HCT116 (cell line): ENCODE data around the gene ANO2. TPM values are rescaled to one million over a fixed set of nuclear protein-coding genes. Genes with fewer than 3 reads are reported as not detected.

ENCODE experiments used
- ATAC-seq: fragments of 200-7000 bp; cut with Tn5 transposase; 2 replicates; pipeline ENCODE4 v1.9.1; 2020; ENCODE audit warnings: mild to moderate bottlenecking, moderate library complexity
- BruUV-seq: library from RNA; stranded (reverse); fragments of 400-500 nt; replicated peaks from 2 replicates; lab custom pipeline; 2021; lab: Mats Ljungman, UMichigan
- CTCF ChIA-PET: fragments of 300-600 bp; sonication (Branson Sonifier 250); formaldehyde crosslinking; loops from one replicate; lab custom pipeline; 2021; ENCODE audit warnings: antibody characterized with exemption; lab: Charles Lee
- POLR2A ChIA-PET: fragments of 300-600, 350-600 bp; sonication (Branson Sonifier 250); formaldehyde crosslinking; loops from one replicate; lab custom pipeline; 2021; ENCODE audit warnings: antibody characterized with exemption; lab: Charles Lee
- RAD21 ChIA-PET, 2 experiments: fragments of 300-600 bp; sonication (Branson Sonifier 250); formaldehyde crosslinking; loops; one replicate each; lab custom pipeline; 2023; ENCODE audit warnings: low total read pairs in 2 of 2; ENCODE audit not compliant: uncharacterized antibody in 2 of 2, unreplicated experiment in 2 of 2, low non-redundant PET in 1 of 2; lab: Charles Lee
- DNase-seq: peaks from one replicate; pipeline ENCODE4 v3.0.0-alpha.2; 2010; ENCODE audit warnings: low read depth, low spot score
- H2AFZ ChIP-seq: fragments of 200-600 bp; shearing (Covaris generic), sonication (generic); 2 replicates; pipeline ENCODE4 v1.6.1; 2017; ENCODE audit warnings: low read depth, mixed run types, mixed read lengths, antibody characterized with exemption, low read length; ENCODE audit not compliant: poor library complexity, severe bottlenecking
- H3K27ac ChIP-seq: 2 replicates; pipeline ENCODE4 v1.5.1; 2012; ENCODE audit warnings: low read depth, low read length
- H3K27me3 ChIP-seq: fragments of 200-600 bp; sonication (generic); 2 replicates; pipeline ENCODE4 v1.6.1; 2016; ENCODE audit warnings: mixed run types, low read length, mixed read lengths; ENCODE audit not compliant: insufficient read depth
- H3K36me3 ChIP-seq, 2 experiments: fragments of 200-500 bp in 1 of 2; fragments of 200-600 bp in 1 of 2; sonication (Bioruptor generic) in 1 of 2; sonication (generic) in 1 of 2; 2 replicates each; pipeline versions ENCODE4 v1.5.1 to v1.6.1; 2014 to 2016; ENCODE audit warnings: low read length in 2 of 2, inconsistent platforms in 1 of 2, mixed read lengths in 1 of 2, mixed run types in 1 of 2; ENCODE audit not compliant: insufficient read depth in 2 of 2, control insufficient read depth in 1 of 2
- H3K4me1 ChIP-seq, 2 experiments: fragments of 200-600 bp in 1 of 2; sonication (generic) in 1 of 2; 2 replicates each; pipeline versions ENCODE4 v1.5.1 to v1.6.1; 2012 to 2017; ENCODE audit warnings: low read length in 2 of 2, inconsistent platforms in 1 of 2, mild to moderate bottlenecking in 1 of 2, mixed read lengths in 1 of 2, mixed run types in 1 of 2, moderate library complexity in 1 of 2; ENCODE audit not compliant: insufficient read depth in 2 of 2, control insufficient read depth in 1 of 2
- H3K4me2 ChIP-seq: fragments of 200-600 bp; sonication (generic); 2 replicates; pipeline ENCODE4 v1.6.1; 2017; ENCODE audit warnings: mixed run types, low read length, mixed read lengths
- H3K4me3 ChIP-seq, 2 experiments: fragments of 200-600 bp in 1 of 2; sonication (generic) in 1 of 2; replicated peaks in 1 of 2; 2 replicates each; pipeline ENCODE4 v1.5.1; 2011 to 2016; ENCODE audit warnings: low read length in 2 of 2, control low read depth in 1 of 2, low read depth in 1 of 2, mild to moderate bottlenecking in 1 of 2, mixed read lengths in 1 of 2, mixed run types in 1 of 2
- H3K79me2 ChIP-seq: fragments of 200-600 bp; sonication (generic); 2 replicates; pipeline ENCODE4 v1.6.1; 2017; ENCODE audit warnings: mild to moderate bottlenecking, mixed run types, low read length, moderate library complexity, mixed read lengths; ENCODE audit not compliant: insufficient read depth
- H3K9ac ChIP-seq: fragments of 200-600 bp; sonication (generic); 2 replicates; pipeline ENCODE4 v1.6.1; 2016; ENCODE audit warnings: low read length, mixed read lengths
- H3K9me2 ChIP-seq: fragments of 200-600 bp; sonication (generic), shearing (Covaris generic); 2 replicates; pipeline ENCODE4 v1.6.1; 2017; ENCODE audit warnings: mixed run types, mild to moderate bottlenecking, moderate library complexity; ENCODE audit not compliant: insufficient read depth
- H3K9me3 ChIP-seq, 2 experiments: fragments of 200-500 bp in 1 of 2; fragments of 200-600 bp in 1 of 2; sonication (Bioruptor generic) in 1 of 2; sonication (generic) in 1 of 2; 2 replicates each; pipeline ENCODE4 v1.6.1; 2014 to 2017; ENCODE audit warnings: low read length in 2 of 2, mixed read lengths in 2 of 2, inconsistent platforms in 1 of 2, low read depth in 1 of 2, mild to moderate bottlenecking in 1 of 2, mixed run types in 1 of 2, moderate library complexity in 1 of 2; ENCODE audit not compliant: control insufficient read depth in 1 of 2, insufficient read depth in 1 of 2
- H4K20me1 ChIP-seq: fragments of 200-600 bp; sonication (generic), shearing (Covaris generic); 2 replicates; pipeline ENCODE4 v1.6.1; 2017; ENCODE audit warnings: mixed run types, mild to moderate bottlenecking, moderate library complexity; ENCODE audit not compliant: insufficient read depth
- CEBPB ChIP-seq: IDR thresholded peaks from 2 replicates; pipeline ENCODE4 v1.6.1; 2012; ENCODE audit warnings: low read depth
- EGR1 ChIP-seq: IDR thresholded peaks from 2 replicates; pipeline ENCODE4 v1.6.1; 2012; ENCODE audit warnings: low read depth
- JUND ChIP-seq: IDR thresholded peaks from 2 replicates; pipeline ENCODE4 v1.6.1; 2012
- POLR2AphosphoS5 ChIP-seq: IDR thresholded peaks from 2 replicates; pipeline ENCODE4 v1.6.1; 2011; ENCODE audit warnings: mild to moderate bottlenecking, low read depth, low read length, moderate library complexity
- SP1 ChIP-seq: IDR thresholded peaks from 2 replicates; pipeline ENCODE4 v1.6.1; 2012; ENCODE audit warnings: low read depth
- ZNF274 ChIP-seq: fragments of 200-500 bp; sonication (Bioruptor generic); IDR thresholded peaks from 2 replicates; pipeline ENCODE4 v1.6.1; 2014; ENCODE audit warnings: mild to moderate bottlenecking, low read depth, low read length, inconsistent platforms
- intact Hi-C: fragments of 100-400 bp; cut with micrococcal nuclease; formaldehyde crosslinking; loops from 2 replicates; pipeline ENCODE4 v1.10.0; 2022
- total RNA-seq: library from RNA; stranded (reverse); gene quantifications from one replicate; pipeline ENCODE4 v1.2.1, GENCODE V29; 2021; ENCODE audit not compliant: unreplicated experiment
- TF ChIP-seq, protein P1 (sequence below), 3 experiments: fragments of 200-600 bp in 1 of 3; sonication (generic) in 1 of 3; IDR thresholded peaks in 2 of 3; conservative IDR thresholded peaks in 1 of 3; 2 replicates each; pipeline ENCODE4 v1.5.1; 2012 to 2017; ENCODE audit warnings: low read depth in 2 of 3, low read length in 2 of 3, antibody characterized with exemption in 1 of 3, borderline replicate concordance in 1 of 3, control low read depth in 1 of 3, mild to moderate bottlenecking in 1 of 3, mixed read lengths in 1 of 3, mixed run types in 1 of 3, moderate library complexity in 1 of 3; ENCODE audit not compliant: insufficient read depth in 1 of 3
- TF ChIP-seq, protein P2 (sequence below): IDR thresholded peaks from 2 replicates; pipeline ENCODE4 v1.6.1; 2012
- TF ChIP-seq, protein P3 (sequence below): IDR thresholded peaks from 2 replicates; pipeline ENCODE4 v1.6.1; 2011; ENCODE audit warnings: mild to moderate bottlenecking, low read length, moderate library complexity; ENCODE audit not compliant: insufficient replicate concordance; ENCODE audit errors: extremely low read depth

ANO2 gene
- total RNA-seq, 1 experiment from 2014 or later: not detected

GRCh38 chr12:5524116-5524768, 420.8 kb downstream of the ANO2 start (continued):
- TF ChIP-seq, protein P1, sequence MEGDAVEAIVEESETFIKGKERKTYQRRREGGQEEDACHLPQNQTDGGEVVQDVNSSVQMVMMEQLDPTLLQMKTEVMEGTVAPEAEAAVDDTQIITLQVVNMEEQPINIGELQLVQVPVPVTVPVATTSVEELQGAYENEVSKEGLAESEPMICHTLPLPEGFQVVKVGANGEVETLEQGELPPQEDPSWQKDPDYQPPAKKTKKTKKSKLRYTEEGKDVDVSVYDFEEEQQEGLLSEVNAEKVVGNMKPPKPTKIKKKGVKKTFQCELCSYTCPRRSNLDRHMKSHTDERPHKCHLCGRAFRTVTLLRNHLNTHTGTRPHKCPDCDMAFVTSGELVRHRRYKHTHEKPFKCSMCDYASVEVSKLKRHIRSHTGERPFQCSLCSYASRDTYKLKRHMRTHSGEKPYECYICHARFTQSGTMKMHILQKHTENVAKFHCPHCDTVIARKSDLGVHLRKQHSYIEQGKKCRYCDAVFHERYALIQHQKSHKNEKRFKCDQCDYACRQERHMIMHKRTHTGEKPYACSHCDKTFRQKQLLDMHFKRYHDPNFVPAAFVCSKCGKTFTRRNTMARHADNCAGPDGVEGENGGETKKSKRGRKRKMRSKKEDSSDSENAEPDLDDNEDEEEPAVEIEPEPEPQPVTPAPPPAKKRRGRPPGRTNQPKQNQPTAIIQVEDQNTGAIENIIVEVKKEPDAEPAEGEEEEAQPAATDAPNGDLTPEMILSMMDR (IDR thresholded peaks at IDR 0.05 in 2 of 3, conservative IDR thresholded peaks at IDR 0.05 in 1 of 3; ENCODE audit: borderline replicate concordance in 1 of 3, insufficient read depth in 1 of 3, low read depth in 2 of 3, low read length in 2 of 3): no peak
- TF ChIP-seq EGR1: no peak
- TF ChIP-seq, protein P2, sequence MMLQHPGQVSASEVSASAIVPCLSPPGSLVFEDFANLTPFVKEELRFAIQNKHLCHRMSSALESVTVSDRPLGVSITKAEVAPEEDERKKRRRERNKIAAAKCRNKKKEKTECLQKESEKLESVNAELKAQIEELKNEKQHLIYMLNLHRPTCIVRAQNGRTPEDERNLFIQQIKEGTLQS: no peak
- TF ChIP-seq, protein P3, sequence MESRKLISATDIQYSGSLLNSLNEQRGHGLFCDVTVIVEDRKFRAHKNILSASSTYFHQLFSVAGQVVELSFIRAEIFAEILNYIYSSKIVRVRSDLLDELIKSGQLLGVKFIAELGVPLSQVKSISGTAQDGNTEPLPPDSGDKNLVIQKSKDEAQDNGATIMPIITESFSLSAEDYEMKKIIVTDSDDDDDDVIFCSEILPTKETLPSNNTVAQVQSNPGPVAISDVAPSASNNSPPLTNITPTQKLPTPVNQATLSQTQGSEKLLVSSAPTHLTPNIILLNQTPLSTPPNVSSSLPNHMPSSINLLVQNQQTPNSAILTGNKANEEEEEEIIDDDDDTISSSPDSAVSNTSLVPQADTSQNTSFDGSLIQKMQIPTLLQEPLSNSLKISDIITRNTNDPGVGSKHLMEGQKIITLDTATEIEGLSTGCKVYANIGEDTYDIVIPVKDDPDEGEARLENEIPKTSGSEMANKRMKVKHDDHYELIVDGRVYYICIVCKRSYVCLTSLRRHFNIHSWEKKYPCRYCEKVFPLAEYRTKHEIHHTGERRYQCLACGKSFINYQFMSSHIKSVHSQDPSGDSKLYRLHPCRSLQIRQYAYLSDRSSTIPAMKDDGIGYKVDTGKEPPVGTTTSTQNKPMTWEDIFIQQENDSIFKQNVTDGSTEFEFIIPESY: no peak

- H3K9me3 ChIP-seq: no peaks in the 10 kb centered on the region
- ChIA-PET POLR2A (no interaction called here), RAD21 (no interaction called here), CTCF (no interaction called here)
- ATAC-seq: no peak
- no peaks in the 10 kb centered on the region for H3K4me1 ChIP-seq
- H4K20me1 ChIP-seq: no peaks in the 10 kb centered on the region
- H3K4me3 ChIP-seq: no peak overlapping the region
- no peak overlapping the region for H3K27ac ChIP-seq
- H3K79me2 ChIP-seq: no peaks in the 10 kb centered on the region
- intact Hi-C loops: no loop called here
- H3K36me3 ChIP-seq: no peaks in the 10 kb centered on the region
- no peak overlapping the region for H3K9ac ChIP-seq
- no TSS peak for BruUV-seq
- H3K9me2 ChIP-seq: no peaks in the 10 kb centered on the region
- DNase-seq: no peak
- no peak overlapping the region for H3K4me2 ChIP-seq
- TF ChIP-seq JUND (no peak), SP1 (no peak), POLR2AphosphoS5 (no peak), ZNF274 (no peak), CEBPB (no peak), EGR1 (no peak)
- TF ChIP-seq, protein P2: no peak
- TF ChIP-seq, protein P3: no peak
- H2AFZ ChIP-seq: no peak overlapping the region
- H3K27me3 ChIP-seq: peaks cover 15% of the 10 kb centered on the region; the same call in 1 of the 2 replicates
Measured at GRCh38 chr12:5523396-5524115, 421.5 kb downstream of the ANO2 start.
